SU-DHL-6 (cell line): ENCODE results near the gene RNF182.

Experiments
- H2AFZ ChIP-seq: fragments of 200-600 bp; sonication (generic); 2 replicates; pipeline ENCODE4 v1.6.1; 2014; ENCODE audit warnings: low read depth, mild to moderate bottlenecking, moderate library complexity, mixed read lengths, antibody characterized with exemption, low read length; ENCODE audit not compliant: severe bottlenecking
- H3F3A ChIP-seq: fragments of 200-600 bp; shearing (Covaris generic); 2 replicates; pipeline ENCODE4 v1.6.0; 2016; ENCODE audit warnings: antibody characterized with exemption, mild to moderate bottlenecking; ENCODE audit not compliant: insufficient read depth
- H3K27ac ChIP-seq: fragments of 200-600 bp; sonication (generic); 2 replicates; pipeline ENCODE4 v1.5.1; 2016; ENCODE audit warnings: low read depth, mild to moderate bottlenecking, low read length, moderate library complexity, mixed read lengths
- H3K27me3 ChIP-seq: fragments of 200-600 bp; sonication (generic), shearing (Covaris generic); 2 replicates; pipeline ENCODE4 v1.6.0; 2014; ENCODE audit warnings: mild to moderate bottlenecking, low read length
- H3K36me3 ChIP-seq: fragments of 200-600 bp; sonication (generic); 2 replicates; pipeline ENCODE4 v1.6.1; 2014; ENCODE audit warnings: mild to moderate bottlenecking, low read length, mixed read lengths
- H3K4me2 ChIP-seq: fragments of 300-600, 200-600 bp; shearing (Covaris generic), sonication (generic); 2 replicates; pipeline ENCODE4 v1.6.0; 2014; ENCODE audit warnings: low read length, low read depth, mild to moderate bottlenecking; ENCODE audit not compliant: poor library complexity, severe bottlenecking
- H3K4me3 ChIP-seq: fragments of 200-600 bp; sonication (generic); 2 replicates; pipeline ENCODE4 v1.5.1; 2014; ENCODE audit warnings: antibody characterized with exemption, low read length, mild to moderate bottlenecking, mixed read lengths; ENCODE audit not compliant: insufficient read depth, poor library complexity, severe bottlenecking
- H3K79me2 ChIP-seq: fragments of 200-600 bp; sonication (generic); 2 replicates; pipeline ENCODE4 v1.6.1; 2014; ENCODE audit warnings: mild to moderate bottlenecking, low read length, moderate library complexity; ENCODE audit not compliant: insufficient read depth
- H3K9ac ChIP-seq: fragments of 200-600 bp; sonication (generic); 2 replicates; pipeline ENCODE4 v1.7.0; 2014; ENCODE audit warnings: mild to moderate bottlenecking, low read length
- H3K9me2 ChIP-seq: fragments of 200-600 bp; sonication (generic); replicated peaks from 2 replicates; pipeline ENCODE4 v1.6.1; 2014; ENCODE audit warnings: low read length; ENCODE audit not compliant: insufficient read depth
- H3K9me3 ChIP-seq: fragments of 200-600 bp; sonication (generic); 2 replicates; pipeline ENCODE4 v1.6.1; 2014; ENCODE audit warnings: low read length, mixed read lengths; ENCODE audit not compliant: insufficient read depth
- H4K20me1 ChIP-seq: fragments of 200-600 bp; sonication (generic); 2 replicates; pipeline ENCODE4 v1.6.1; 2014; ENCODE audit warnings: low read depth, mild to moderate bottlenecking, antibody characterized with exemption, low read length, moderate library complexity, mixed read lengths
- EZH2phosphoT487 ChIP-seq: fragments of 200-600 bp; sonication (generic), shearing (Covaris generic); conservative IDR thresholded peaks from 2 replicates; pipeline ENCODE4 v1.6.1; 2018; ENCODE audit warnings: mild to moderate bottlenecking, antibody characterized with exemption, low read length, moderate library complexity, mixed read lengths
- TF ChIP-seq, protein P1 (sequence below): fragments of 200-600 bp; sonication (generic); IDR thresholded peaks from one replicate; pipeline ENCODE4 v1.5.1; 2017; ENCODE audit warnings: antibody characterized with exemption, mild to moderate bottlenecking, low read length, moderate library complexity; ENCODE audit not compliant: insufficient read depth, poor library complexity, severe bottlenecking

The RNF182 gene

DNA sequence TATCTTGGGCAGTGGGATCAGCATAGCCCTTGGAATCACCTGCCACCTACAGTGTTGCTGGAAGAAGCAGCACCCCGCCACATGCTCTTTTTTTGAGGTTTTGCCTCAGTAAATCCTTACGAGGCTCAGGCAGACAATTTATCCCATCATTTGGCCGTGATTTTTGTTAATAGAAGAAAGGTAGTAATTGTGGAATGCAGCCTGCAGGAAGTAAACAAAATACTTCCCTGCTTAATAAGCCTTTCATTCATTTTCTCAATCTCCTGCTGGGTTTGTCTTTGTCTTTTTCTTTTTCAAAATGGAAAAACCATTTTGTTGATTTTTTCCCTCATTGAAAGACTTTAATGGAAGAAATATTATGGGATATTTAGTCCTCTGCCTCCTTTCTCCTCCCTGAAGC, 99.1 kb downstream of the RNF182 start:
- H2AFZ ChIP-seq = no peak overlapping the region
- H3K27me3 ChIP-seq = no peaks in the 10 kb centered on the region
- H3K27ac ChIP-seq = no peak overlapping the region
- TF ChIP-seq, protein P1, sequence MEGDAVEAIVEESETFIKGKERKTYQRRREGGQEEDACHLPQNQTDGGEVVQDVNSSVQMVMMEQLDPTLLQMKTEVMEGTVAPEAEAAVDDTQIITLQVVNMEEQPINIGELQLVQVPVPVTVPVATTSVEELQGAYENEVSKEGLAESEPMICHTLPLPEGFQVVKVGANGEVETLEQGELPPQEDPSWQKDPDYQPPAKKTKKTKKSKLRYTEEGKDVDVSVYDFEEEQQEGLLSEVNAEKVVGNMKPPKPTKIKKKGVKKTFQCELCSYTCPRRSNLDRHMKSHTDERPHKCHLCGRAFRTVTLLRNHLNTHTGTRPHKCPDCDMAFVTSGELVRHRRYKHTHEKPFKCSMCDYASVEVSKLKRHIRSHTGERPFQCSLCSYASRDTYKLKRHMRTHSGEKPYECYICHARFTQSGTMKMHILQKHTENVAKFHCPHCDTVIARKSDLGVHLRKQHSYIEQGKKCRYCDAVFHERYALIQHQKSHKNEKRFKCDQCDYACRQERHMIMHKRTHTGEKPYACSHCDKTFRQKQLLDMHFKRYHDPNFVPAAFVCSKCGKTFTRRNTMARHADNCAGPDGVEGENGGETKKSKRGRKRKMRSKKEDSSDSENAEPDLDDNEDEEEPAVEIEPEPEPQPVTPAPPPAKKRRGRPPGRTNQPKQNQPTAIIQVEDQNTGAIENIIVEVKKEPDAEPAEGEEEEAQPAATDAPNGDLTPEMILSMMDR = no peak
- TF ChIP-seq EZH2phosphoT487 = no peak
- no peak overlapping the region for H3K9ac ChIP-seq
- H3K4me3 ChIP-seq = no peak overlapping the region
- no peaks in the 10 kb centered on the region for H3K36me3 ChIP-seq
- no peaks in the 10 kb centered on the region for H4K20me1 ChIP-seq
- no peaks in the 10 kb centered on the region for H3F3A ChIP-seq
- H3K4me2 ChIP-seq = no peak overlapping the region
- no peaks in the 10 kb centered on the region for H3K79me2 ChIP-seq
- no peaks in the 10 kb centered on the region for H3K9me2 ChIP-seq
- H3K9me3 ChIP-seq = no peaks in the 10 kb centered on the region

DNA sequence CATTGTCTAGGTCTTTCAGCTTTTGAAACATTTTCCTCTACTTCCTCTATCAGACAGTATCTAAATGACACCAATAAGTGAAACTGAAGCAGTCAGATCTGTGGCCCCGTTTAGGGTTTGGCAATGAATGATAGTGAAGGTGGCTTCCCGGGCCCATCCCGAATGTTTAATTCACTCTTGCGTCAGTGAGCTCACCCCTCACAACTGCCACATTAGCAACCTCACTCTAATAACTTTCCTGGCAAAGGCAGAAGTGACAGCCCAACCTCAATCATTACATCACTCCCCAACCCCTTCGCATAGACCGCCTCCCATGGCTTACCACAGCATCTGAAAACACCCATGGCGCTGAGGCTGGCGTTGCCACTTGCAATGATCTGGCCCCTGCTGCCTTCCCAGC, 100.4 kb downstream of the RNF182 start:
- no peaks in the 10 kb centered on the region for H3K36me3 ChIP-seq
- H3K9ac ChIP-seq = no peak overlapping the region
- H3K4me3 ChIP-seq = no peak overlapping the region
- H3K27me3 ChIP-seq = no peaks in the 10 kb centered on the region
- no peaks in the 10 kb centered on the region for H3F3A ChIP-seq
- no peak overlapping the region for H2AFZ ChIP-seq
- TF ChIP-seq, protein P1 = no peak
- no peak for TF ChIP-seq EZH2phosphoT487
- no peaks in the 10 kb centered on the region for H3K9me2 ChIP-seq
- H3K9me3 ChIP-seq = no peaks in the 10 kb centered on the region
- H3K79me2 ChIP-seq = no peaks in the 10 kb centered on the region
- no peaks in the 10 kb centered on the region for H4K20me1 ChIP-seq
- no peak overlapping the region for H3K27ac ChIP-seq
- H3K4me2 ChIP-seq = no peak overlapping the region

DNA sequence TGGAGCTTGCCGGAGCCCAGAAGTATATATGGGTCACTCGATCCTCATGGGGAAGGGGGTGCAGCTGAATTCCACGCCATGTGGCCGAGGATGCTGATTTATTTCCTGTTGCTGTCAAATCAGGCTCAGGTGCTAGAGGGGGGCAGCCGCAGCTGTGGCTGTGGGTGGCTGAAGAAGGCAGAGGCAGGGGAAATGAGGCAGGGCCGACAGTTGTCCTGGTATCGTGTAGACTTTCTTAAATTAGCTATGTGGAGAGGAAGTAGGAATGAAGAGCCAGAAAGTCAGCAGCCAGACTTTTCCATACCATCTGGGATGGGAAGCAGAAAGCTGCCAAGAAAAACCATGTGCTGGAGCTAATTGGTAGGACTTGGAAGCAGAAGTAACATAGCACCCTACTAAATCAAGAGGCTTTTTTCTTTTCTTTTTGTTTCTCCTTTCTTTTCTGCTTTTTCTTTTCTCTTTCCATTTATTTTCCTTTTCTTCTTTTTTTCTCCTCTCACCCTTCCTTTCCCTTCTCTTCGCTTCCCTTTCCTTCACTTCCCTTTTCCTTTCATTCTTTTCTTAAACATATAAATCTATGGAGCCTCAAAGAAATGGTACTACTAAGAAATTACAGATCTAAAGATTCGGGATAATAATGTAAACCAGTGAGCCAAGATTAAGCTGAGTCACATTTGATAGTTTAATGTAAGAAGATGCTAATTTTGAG, 102.2 kb downstream of the RNF182 start:
- Histone ChIP-seq H3F3A (no peaks in the 10 kb centered on the region), H3K36me3 (no peaks in the 10 kb centered on the region), H3K79me2 (no peaks in the 10 kb centered on the region), H3K9ac (no peak overlapping the region), H3K27ac (no peak overlapping the region), H3K9me2 (no peaks in the 10 kb centered on the region), H4K20me1 (no peaks in the 10 kb centered on the region), H3K4me2 (no peak overlapping the region), H3K4me3 (no peak overlapping the region), H3K27me3 (no peaks in the 10 kb centered on the region), H2AFZ (no peak overlapping the region), H3K9me3 (no peaks in the 10 kb centered on the region)
- TF ChIP-seq, protein P1 = no peak
- no peak for TF ChIP-seq EZH2phosphoT487
